NOMO-1 (cell line): ENCODE results near the gene ARHGAP1.
"Not testable (repeated sequence)": the region's sequence is repeated elsewhere in the genome, so short reads cannot be mapped to it uniquely, and the experiment has no call there.

Source experiments
- DNase-seq, 2 experiments: peaks; one replicate each; lab custom pipeline; 2025; ENCODE audit not compliant: unreplicated experiment in 2 of 2; lab: John Stamatoyannopoulos, UW

ARHGAP1 gene

GRCh38 chr11:46724088-46724487, 23.7 kb upstream of the ARHGAP1 start:
- no peak for DNase-seq

- DNase-seq, result no peak
These were observed 22.9 kb upstream of the ARHGAP1 start for GRCh38 chr11:46723359-46723680.

GRCh38 chr11:46722566-46723358, 22.3 kb upstream of the ARHGAP1 start:
- DNase-seq, result no peak

GRCh38 chr11:46721286-46721685, 20.9 kb upstream of the ARHGAP1 start:
- DNase-seq, result no peak

- DNase-seq, result no peak
These were observed 19.3 kb upstream of the ARHGAP1 start for GRCh38 chr11:46719543-46720218.

- no peak for DNase-seq
These were observed 18.7 kb upstream of the ARHGAP1 start, which contains the start of gene F2 for GRCh38 chr11:46719048-46719542. Gene F2, plus strand, starts transcription at chr11:46719213. Its CDS starts 23 bp downstream, at chr11:46719236.

- no peak for DNase-seq
These were observed 18.0 kb upstream of the ARHGAP1 start for GRCh38 chr11:46718155-46719019.

GRCh38 chr11:46717825-46718154, 17.4 kb upstream of the ARHGAP1 start:
- not testable (repeated sequence) for DNase-seq

- DNase-seq, result no peak
These were observed 12.6 kb upstream of the ARHGAP1 start for GRCh38 chr11:46712874-46713576.

GRCh38 chr11:46711303-46711702, 10.9 kb upstream of the ARHGAP1 start:
- no peak for DNase-seq

GRCh38 chr11:46710821-46711269, 10.4 kb upstream of the ARHGAP1 start:
- DNase-seq, result no peak

GRCh38 chr11:46709351-46709750, 8.9 kb upstream of the ARHGAP1 start:
- DNase-seq, result not testable (repeated sequence)

- DNase-seq, result no peak
These were observed 6.5 kb upstream of the ARHGAP1 start for GRCh38 chr11:46706886-46707285.

- no peak for DNase-seq
These were observed 4.8 kb upstream of the ARHGAP1 start for GRCh38 chr11:46705070-46705688.

- no peak for DNase-seq
These were observed 747 bp upstream of the ARHGAP1 start for GRCh38 chr11:46701078-46701654.

GRCh38 chr11:46698597-46698996, 1.8 kb downstream of the ARHGAP1 start:
- DNase-seq, result no peak

- DNase-seq, result no peak
These were observed 2.7 kb downstream of the ARHGAP1 start for GRCh38 chr11:46697723-46698122.

- DNase-seq, result no peak
These were observed 3.1 kb downstream of the ARHGAP1 start for GRCh38 chr11:46697303-46697702.

GRCh38 chr11:46696212-46696558, 4.2 kb downstream of the ARHGAP1 start:
- no peak for DNase-seq
